Upper lobe of right lung (tissue), 1 donor: ENCODE data around the gene CXCL5. TPM values are rescaled to one million over a fixed set of nuclear protein-coding genes. Genes with fewer than 3 reads are reported as not detected.

Source experiments
- ATAC-seq: fragments of 200-7000 bp; cut with Tn5 transposase; one replicate; pipeline ENCODE4 v1.9.1; 2020; ENCODE audit warnings: mild to moderate bottlenecking, moderate library complexity
- DNase-seq: peaks from one replicate; pipeline ENCODE4 v3.0.0-alpha.2; 2020
- H3K27ac ChIP-seq: fragments of 200-600 bp; one replicate; pipeline ENCODE4 v1.8.0; 2022
- H3K27me3 ChIP-seq: fragments of 200-600 bp; one replicate; pipeline ENCODE4 v1.8.0; 2022; ENCODE audit warnings: mild to moderate bottlenecking
- H3K36me3 ChIP-seq: fragments of 200-600 bp; one replicate; pipeline ENCODE4 v1.8.0; 2022
- H3K4me1 ChIP-seq: fragments of 200-600 bp; one replicate; pipeline ENCODE4 v1.8.0; 2022
- H3K4me3 ChIP-seq: fragments of 200-600 bp; one replicate; pipeline ENCODE4 v1.8.0; 2022; ENCODE audit warnings: mild to moderate bottlenecking
- H3K9me3 ChIP-seq: fragments of 200-600 bp; one replicate; pipeline ENCODE4 v1.8.0; 2022
- intact Hi-C: fragments of 100-400 bp; cut with DNase I; formaldehyde crosslinking; loops from one replicate; pipeline ENCODE4 v1.11.0; 2022
- total RNA-seq: library from RNA; stranded (reverse); fragmentation: NEBNext Ultra II Directional; extraction: Animal tissue kit (Norgen Biotek cat#: 25700); gene quantifications from one replicate; pipeline ENCODE4 v1.2.1, GENCODE V29; 2021
- TF ChIP-seq, protein P1 (sequence below): fragments of 200-600 bp; IDR thresholded peaks from one replicate; pipeline ENCODE4 v1.8.0; 2022; ENCODE audit warnings: antibody characterized with exemption
- donor health status: DM: no; HTN: yes; CAD: no; lungs with severe emphysema.

Gene CXCL5
- total RNA-seq, 1 donor from 2014 or later, result 7.2 TPM

- Histone ChIP-seq H3K4me3 (no peak overlapping the region), H3K27ac (no peak overlapping the region), H3K27me3 (peaks cover 16% of the 10 kb centered on the region), H3K9me3 (no peaks in the 10 kb centered on the region), H3K4me1 (peaks cover 14% of the 10 kb centered on the region), H3K36me3 (no peaks in the 10 kb centered on the region)
- no peak for ATAC-seq
- intact Hi-C loops, result no loop called here
- TF ChIP-seq, protein P1, sequence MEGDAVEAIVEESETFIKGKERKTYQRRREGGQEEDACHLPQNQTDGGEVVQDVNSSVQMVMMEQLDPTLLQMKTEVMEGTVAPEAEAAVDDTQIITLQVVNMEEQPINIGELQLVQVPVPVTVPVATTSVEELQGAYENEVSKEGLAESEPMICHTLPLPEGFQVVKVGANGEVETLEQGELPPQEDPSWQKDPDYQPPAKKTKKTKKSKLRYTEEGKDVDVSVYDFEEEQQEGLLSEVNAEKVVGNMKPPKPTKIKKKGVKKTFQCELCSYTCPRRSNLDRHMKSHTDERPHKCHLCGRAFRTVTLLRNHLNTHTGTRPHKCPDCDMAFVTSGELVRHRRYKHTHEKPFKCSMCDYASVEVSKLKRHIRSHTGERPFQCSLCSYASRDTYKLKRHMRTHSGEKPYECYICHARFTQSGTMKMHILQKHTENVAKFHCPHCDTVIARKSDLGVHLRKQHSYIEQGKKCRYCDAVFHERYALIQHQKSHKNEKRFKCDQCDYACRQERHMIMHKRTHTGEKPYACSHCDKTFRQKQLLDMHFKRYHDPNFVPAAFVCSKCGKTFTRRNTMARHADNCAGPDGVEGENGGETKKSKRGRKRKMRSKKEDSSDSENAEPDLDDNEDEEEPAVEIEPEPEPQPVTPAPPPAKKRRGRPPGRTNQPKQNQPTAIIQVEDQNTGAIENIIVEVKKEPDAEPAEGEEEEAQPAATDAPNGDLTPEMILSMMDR, result no peak
- no peak for DNase-seq
These were observed 51.1 kb downstream of the CXCL5 start for GRCh38 chr4:73947239-73947985.

DNA sequence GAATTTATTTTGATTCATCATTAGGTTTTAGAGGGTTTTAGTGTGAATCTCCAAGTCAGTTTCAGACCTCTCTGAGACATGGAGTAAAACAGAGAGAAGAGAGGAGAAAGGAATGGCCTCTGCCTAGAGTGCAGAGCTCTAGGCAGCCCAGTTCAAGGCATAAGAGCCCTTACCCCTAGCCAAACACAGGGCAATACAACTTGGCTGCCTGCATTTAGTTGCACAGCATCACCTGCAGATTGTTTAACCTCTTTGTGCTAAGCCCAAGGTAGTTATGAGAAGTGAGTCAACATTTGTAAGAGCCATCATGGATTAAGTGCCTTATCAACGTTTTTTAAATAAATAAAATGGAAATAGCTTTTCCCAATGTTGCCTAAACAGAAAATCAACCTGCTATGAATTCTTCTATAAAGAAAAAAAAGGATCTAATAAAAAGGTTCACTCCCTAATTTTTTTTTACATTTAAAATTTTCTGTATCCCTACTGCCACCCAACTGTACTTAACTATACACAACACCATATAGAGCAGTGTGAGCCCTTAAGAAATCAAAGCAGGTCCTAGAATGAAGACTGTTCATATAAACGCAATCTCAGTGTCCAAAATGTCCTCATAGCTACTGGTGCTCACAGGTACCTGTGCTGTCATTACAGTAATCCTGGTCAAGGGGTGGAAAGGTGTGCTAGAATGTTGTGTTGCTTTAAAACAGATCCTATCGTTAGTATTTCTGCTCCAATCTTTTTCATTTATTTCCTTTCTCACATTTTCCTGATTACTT, 52.6 kb downstream of the CXCL5 start:
- Histone ChIP-seq H3K27ac (no peak overlapping the region), H3K9me3 (no peaks in the 10 kb centered on the region), H3K27me3 (peaks cover 16% of the 10 kb centered on the region), H3K36me3 (no peaks in the 10 kb centered on the region), H3K4me1 (peaks cover 14% of the 10 kb centered on the region), H3K4me3 (no peak overlapping the region)
- DNase-seq (no peak), ATAC-seq (peak; percentile 97)
- TF ChIP-seq, protein P1, result no peak
- intact Hi-C loops, result no loop called here

Other genes starting within 250 kb of the CXCL5 start
- gene CXCL6, start 162.0 kb downstream of the CXCL5 start, total RNA-seq, result not detected
- not detected for gene PF4V1, start 145.4 kb downstream of the CXCL5 start, total RNA-seq
- 8.2 TPM for gene CXCL1, start 129.3 kb downstream of the CXCL5 start, total RNA-seq
- 2.4 TPM for gene PF4, start 16.6 kb downstream of the CXCL5 start, total RNA-seq
- 3.4 TPM for gene PPBP, start 10.5 kb downstream of the CXCL5 start, total RNA-seq
- 9.7 TPM for gene CXCL3, start 40.0 kb upstream of the CXCL5 start, total RNA-seq
- gene CXCL2, start 100.5 kb upstream of the CXCL5 start, total RNA-seq, result 51.9 TPM
- gene MTHFD2L, start 159.4 kb upstream of the CXCL5 start, total RNA-seq, result 14.1 TPM